Suppressor macrophage (primary cell): ENCODE results near the gene SDF4.
"Not testable (repeated sequence)": the region's sequence is repeated elsewhere in the genome, so short reads cannot be mapped to it uniquely, and the experiment has no call there.

Experiments
- DNase-seq, 4 experiments: peaks; one replicate each; pipeline ENCODE4 v3.0.0-alpha.2; 2020 to 2022

The SDF4 gene

GRCh38 chr1:1176931-1177330, 54.9 kb downstream of the SDF4 start:
- no peak for DNase-seq

DNA sequence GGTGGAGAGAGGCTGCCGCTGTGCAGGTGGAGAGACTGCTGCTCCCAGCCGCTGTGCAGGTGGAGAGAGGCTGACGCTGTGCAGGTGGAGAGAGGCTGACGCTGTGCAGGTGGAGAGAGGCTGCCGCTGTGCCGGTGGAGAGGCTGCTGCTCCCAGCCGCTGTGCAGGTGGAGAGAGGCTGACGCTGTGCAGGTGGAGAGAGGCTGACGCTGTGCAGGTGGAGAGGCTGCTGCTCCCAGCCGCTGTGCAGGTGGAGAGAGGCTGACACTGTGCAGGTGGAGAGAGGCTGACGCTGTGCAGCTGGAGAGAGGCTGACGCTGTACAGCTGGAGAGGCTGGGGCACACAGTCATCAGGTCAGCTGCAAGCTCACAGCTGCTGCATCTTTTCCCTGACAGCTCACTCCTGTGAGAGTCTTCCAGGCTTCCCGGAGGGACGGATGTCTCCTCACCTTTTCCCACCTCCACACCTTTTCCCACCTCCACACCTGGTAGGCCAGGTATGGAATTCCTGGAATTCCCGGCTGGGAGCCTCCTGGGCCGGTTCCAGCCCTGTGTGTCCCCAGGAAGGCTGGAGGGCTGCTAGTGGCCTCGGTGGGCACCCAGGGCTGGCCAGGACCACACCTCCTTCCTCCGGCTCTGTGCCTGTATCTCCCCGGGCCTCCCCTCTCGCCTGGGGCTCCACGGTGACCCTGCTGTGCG, 55.6 kb downstream of the SDF4 start:
- DNase-seq, result not testable (repeated sequence)

DNA sequence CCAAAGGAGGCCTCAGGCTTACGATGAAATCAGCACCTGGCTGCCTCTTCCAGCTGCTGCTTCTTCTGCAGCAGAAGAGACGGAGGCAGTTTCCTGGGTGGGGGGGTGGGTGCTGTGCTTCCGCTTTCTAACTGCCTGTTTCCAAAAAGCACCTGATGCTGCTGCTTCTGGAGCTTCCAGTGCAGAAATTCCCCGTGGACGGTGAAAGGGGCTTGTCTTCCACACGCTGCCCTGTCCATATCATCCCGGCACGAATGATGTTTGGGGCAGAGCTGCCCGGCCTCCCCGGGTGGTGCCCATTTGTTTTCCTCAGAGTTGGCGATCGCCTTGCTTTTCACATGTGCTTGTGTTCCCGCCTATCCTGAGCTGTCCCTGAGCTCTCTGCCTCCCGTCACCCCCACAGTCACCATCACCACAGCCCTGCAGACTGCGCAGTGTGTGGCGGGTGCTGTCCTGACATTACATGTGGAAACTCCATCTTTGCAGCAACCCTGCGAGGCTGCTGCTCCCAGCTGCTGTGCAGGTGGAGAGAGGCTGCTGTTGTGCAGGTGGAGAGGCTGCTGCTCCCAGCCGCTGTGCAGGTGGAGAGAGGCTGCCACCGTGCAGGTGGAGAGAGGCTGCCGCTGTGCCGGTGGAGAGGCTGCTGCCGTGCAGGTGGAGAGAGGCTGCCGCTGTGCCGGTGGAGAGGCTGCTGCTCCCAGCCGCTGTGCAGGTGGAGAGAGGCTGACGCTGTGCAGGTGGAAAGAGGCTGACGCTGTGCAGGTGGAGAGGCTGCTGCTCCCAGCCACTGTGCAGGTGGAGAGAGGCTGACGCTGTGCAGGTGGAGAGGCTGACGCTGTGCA, 56.4 kb downstream of the SDF4 start:
- no peak for DNase-seq

GRCh38 chr1:1173793-1174415, 57.9 kb downstream of the SDF4 start, which contains the start of gene TTLL10:
TTLL10 (plus strand) TSS chr1:1173880; CDS start chr1:1179216, 5,336 bp downstream.
- DNase-seq, result no peak

DNA sequence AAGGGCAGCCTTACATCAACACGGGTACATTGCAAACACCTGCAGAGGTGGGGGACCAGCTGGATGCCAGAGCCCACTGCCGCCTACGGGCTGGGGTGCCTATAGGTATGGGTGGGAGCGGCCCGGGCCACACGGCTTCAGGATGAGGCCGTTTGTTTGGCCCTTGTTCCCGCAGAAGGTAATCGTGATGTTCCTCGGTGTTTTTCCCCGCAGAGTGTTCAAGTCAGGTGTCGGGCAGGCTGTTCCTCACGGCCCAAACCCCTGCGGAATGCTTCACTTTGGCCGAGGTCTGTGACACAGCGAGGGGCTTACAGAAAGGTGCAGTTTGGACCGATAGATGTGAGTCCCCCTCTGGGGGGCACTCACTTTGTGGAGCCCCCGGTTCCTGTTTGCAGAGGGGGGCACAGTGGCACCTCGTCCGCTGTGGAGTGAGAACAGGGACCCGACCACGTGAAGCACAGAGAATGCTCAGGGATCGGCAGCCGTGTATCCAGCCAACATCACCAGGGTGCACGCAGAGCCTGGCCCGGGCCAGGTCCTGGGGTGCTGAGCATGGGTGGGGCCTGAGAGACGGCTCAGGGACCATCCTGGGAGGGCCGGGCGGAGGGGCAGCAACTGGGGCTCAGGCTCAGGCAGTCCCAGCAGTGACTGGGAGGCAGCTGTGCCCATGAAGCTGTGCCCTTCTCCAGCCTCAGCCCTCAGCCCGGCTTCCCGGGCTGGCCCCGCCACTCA, 58.6 kb downstream of the SDF4 start:
- no peak for DNase-seq

DNA sequence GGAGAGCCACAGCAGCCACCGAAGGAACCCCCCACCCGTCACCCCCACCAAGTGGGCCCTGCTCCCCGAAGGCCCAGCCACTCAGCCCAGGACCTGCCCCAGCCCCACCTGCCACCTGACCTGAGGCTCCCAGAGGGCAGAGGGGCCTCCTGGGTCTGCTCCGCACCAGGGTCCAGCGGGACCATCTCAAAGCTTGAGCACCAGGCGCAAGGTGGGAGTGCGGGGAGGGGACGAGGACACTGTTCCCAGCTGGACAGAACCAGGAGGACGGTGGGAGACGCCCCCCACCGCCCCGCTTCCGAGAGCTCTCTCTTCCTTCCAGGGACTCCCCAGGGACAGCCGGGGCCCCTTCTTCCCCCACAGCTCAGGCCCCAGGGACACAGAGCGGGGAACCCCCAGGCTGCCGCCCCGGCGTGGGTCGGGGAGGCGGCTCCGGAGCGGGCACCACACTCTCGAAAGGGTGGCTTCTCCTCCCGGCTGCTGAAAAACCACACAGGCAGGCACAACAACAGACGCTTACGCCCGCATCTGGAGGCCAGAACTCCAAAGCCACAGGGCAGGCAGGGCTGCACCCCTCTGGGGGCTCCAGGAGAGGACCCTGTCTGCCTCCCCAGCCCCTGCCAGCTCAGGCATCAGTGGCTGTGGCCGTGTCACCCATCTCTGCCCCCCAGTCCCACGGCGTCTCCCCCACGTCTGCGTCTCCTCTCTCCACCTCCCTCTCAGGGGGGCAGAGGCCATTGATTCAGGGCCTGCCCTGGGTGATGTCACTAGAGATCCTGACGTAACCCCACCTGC, 60.1 kb downstream of the SDF4 start:
- no peak for DNase-seq

- DNase-seq, result no peak
Observed at GRCh38 chr1:1171161-1171545, 60.6 kb downstream of the SDF4 start.

DNA sequence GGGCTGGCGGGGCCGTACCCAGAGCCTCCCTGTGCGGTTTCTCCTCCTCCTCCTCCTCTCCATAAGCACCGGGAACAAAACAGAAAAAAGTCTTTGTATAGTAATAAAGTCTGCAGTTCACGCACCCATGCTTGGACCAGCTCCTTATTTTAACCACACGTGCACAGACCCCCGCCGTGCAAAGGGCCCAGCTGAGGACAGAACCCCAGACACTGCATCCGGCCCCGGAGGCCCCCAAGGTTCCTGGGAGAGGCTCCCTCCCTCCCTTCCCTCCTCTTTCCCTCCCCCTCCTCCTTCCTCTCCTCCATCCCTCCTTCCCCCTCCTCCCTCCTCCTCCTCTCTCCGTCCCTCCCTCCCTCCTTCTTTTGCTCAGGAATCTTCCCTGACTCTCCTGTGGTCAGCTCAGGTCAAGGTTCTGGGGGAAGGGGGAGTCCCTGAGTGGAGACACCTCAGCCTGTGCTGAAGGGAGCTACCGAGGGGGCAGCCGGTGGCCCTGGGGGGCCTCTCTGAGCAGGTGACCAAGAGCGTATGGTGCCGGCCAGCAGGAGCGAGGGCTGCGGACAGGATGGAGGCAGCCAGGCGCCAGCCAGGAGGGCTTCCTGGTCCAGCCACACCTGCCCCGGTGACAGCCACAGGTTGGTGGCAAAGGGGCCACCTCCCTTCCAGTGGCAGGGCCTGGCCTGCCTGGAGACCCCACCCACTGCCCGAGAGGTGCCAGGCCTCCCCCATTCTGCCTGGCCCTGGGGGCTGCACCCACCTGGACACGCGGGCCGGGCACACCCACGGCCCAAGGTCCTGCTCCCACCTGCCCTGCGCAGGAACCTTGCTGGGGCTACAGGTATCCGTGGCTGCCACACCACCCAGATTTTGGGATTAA, 61.3 kb downstream of the SDF4 start:
- DNase-seq, result no peak

DNA sequence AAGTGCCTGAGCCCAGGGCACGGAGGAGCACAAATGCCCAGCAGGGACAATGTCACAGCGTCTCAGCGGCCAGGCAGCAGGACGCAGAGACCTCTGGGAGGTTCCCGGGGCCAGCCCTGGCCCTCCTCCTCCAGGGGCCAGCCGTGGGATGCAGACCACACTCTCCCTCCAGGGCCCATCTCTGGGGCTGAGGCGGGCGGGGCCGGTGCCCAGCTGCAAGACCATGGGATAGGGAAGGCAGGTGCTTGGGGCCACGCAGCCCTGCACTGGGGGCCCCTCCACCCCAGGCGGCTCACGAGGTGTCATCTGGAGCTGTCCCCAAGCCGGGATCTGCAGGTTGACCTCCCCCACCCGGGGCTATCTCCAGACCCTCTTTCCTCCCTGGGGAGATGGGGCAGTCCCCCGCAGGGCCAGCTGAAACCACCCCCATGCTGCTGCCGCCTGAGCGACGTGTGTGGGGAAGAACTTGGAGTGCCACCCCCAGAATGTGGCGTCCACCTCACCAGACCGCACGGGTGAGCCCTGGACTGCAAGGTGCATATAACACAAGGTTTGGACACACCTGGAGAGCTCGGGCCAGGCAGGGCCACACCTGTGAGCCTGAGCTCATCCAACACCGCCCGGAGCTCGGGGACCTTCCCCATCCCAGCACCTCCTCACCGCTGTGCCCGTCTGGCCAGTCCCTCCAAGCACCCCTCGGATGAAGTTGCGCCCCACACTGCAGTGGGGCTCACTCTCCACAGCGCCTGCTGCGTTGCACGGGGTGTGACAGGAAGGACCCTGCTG, 62.2 kb downstream of the SDF4 start:
- no peak for DNase-seq

DNA sequence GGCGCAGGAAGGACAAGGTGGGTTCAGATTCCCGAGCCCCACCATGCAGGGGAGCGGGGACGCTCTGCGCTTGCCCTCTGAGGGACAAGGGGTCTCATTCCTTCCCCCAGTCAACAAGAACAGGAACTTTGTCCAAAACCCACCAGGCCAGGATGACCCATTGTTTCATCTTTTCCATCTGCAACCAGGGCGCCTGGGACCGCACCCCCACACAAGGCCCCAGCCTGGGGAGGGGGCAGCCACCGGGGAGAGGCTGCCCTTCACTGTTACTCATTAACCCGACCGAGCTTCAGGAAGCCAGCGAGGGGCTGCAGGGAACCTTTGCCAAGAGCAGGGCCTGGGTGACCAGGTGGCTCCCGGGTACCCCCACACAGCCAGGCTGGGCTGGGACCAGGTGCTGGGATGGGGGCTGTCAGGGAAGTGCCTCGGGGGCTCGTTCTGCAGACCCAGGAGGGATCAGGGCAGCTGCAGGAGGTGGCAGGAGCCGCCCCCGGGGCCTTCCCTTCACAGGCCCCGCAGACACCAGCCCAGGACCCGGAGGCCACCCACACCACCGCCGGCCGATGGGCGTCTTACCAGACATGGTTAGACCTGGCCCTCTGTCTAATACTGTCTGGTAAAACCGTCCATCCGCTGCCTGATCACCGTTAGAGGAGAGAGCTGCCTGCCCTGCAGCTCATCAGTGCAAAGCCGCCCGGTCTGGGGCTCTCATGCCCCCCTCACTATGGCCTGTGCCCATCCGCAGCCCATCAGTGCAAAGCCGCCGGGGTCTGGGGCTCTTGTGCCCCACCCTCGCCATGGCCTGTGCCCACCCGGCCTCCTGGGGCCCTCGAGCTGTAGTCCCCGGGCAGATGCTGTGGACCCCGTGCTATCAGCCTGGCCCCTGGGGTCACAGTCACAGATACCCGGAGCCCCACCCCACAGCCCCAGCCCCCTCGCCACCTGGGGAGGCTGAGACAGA, 63.1 kb downstream of the SDF4 start:
- no peak for DNase-seq

- no peak for DNase-seq
Observed at GRCh38 chr1:1167841-1168450, 63.9 kb downstream of the SDF4 start.

DNA sequence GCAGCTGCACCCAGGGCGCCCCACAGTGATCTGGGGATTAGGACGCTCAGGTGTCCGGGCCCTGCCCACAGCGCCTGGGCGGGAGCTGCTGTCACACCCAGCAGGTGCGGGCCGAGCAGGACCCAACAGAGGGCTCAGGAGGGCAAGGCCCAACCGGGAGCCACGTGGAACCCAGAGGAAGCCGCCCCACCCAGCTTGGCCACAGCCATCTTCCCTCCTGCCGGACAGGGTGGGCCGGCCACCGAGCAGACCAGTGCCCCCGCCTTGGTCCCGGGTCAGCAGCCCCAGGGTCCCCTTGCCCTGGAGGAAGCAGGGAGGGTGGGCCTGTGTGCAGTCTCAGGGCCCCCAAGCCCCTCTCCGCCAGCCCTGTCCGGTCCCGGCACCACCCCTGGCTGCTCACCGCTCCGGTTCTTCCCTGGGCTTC, 64.4 kb downstream of the SDF4 start:
- DNase-seq, result no peak
